Measurements from ENCODE around the gene UNC79.

The UNC79 gene

GRCh38 chr14:93706360-93706955, 275.7 kb downstream of the UNC79 start (continued):
- TF ChIP-seq, protein P1, sequence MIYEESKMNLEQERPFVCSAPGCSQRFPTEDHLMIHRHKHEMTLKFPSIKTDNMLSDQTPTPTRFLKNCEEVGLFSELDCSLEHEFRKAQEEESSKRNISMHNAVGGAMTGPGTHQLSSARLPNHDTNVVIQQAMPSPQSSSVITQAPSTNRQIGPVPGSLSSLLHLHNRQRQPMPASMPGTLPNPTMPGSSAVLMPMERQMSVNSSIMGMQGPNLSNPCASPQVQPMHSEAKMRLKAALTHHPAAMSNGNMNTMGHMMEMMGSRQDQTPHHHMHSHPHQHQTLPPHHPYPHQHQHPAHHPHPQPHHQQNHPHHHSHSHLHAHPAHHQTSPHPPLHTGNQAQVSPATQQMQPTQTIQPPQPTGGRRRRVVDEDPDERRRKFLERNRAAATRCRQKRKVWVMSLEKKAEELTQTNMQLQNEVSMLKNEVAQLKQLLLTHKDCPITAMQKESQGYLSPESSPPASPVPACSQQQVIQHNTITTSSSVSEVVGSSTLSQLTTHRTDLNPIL (CRISPR knock-in tag; IDR thresholded peaks at IDR 0.05; ENCODE audit: low read depth) = no peak
- TF ChIP-seq GLIS3 (CRISPR knock-in tag; IDR thresholded peaks at IDR 0.05) (no peak), ZFP3 (CRISPR knock-in tag; IDR thresholded peaks at IDR 0.05) (no peak), ZNF70 (CRISPR knock-in tag; IDR thresholded peaks at IDR 0.05) (no peak), ZNF8 (CRISPR knock-in tag; IDR thresholded peaks at IDR 0.05) (no peak), SNAI2 (CRISPR knock-in tag; IDR thresholded peaks at IDR 0.05) (no peak)

DNA sequence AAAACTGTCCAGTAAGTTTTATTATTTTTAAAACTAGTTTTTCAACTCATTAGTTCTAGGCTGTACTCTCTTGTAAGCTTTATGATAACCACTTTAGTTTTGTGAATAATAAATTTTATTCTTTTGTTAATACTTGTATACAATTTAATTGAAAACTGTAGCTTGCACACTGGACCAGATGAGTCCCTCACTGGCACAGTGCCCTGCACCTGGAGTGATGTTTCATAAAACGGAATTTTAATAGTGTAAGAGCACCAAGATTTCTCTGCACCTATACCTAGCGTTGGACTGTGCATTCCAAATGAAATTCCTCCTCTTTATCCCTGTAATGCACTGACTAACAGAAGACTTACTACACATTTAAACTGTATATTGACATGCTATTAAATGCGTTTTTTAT, 276.7 kb downstream of the UNC79 start:
- no peak for ATAC-seq
- TF ChIP-seq, protein P2, sequence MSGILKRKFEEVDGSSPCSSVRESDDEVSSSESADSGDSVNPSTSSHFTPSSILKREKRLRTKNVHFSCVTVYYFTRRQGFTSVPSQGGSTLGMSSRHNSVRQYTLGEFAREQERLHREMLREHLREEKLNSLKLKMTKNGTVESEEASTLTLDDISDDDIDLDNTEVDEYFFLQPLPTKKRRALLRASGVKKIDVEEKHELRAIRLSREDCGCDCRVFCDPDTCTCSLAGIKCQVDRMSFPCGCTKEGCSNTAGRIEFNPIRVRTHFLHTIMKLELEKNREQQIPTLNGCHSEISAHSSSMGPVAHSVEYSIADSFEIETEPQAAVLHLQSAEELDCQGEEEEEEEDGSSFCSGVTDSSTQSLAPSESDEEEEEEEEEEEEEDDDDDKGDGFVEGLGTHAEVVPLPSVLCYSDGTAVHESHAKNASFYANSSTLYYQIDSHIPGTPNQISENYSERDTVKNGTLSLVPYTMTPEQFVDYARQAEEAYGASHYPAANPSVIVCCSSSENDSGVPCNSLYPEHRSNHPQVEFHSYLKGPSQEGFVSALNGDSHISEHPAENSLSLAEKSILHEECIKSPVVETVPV (CRISPR knock-in tag; IDR thresholded peaks at IDR 0.05) = no peak
- TF ChIP-seq TOX (CRISPR knock-in tag; IDR thresholded peaks at IDR 0.05; ENCODE audit: borderline replicate concordance) = no peak
- no peak for TF ChIP-seq PPARA (CRISPR knock-in tag; IDR thresholded peaks at IDR 0.05; ENCODE audit: borderline replicate concordance)
- no peak for TF ChIP-seq GLIS3 (CRISPR knock-in tag; IDR thresholded peaks at IDR 0.05)
- no peak for TF ChIP-seq BACH2 (CRISPR knock-in tag; IDR thresholded peaks at IDR 0.05; ENCODE audit: borderline replicate concordance)
- TF ChIP-seq ISL1 (CRISPR knock-in tag; IDR thresholded peaks at IDR 0.05) = no peak
- no peak for TF ChIP-seq OSR1 (CRISPR knock-in tag; IDR thresholded peaks at IDR 0.05)
- no peak for TF ChIP-seq CSDC2 (CRISPR knock-in tag; IDR thresholded peaks at IDR 0.05)
- no peak for TF ChIP-seq ESRRG (CRISPR knock-in tag; IDR thresholded peaks at IDR 0.05)

DNA sequence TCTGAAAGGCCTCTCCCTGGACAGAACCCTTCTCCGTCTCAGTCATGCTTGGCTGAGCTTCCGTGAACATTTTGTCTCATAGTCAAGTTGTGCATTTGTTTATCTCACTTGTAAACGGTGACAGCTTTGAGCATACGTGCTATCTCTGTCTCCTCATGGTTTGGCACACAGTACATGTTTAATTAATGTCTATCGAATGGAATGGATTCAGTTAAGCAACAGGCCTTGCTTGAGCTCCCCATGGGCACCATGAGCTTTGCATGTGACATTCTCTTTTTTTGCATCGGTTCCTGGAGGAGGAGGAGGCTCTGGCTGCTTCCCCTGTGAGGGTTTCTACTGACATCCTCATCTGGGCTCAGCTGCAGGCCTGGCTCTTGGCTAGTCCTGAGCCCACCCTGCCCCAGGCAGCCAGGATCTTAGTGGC, 277.6 kb downstream of the UNC79 start:
- no peak for ATAC-seq
- TF ChIP-seq SNAI2 (CRISPR knock-in tag; IDR thresholded peaks at IDR 0.05) (no peak), ZNF8 (CRISPR knock-in tag; IDR thresholded peaks at IDR 0.05) (no peak), BACH2 (CRISPR knock-in tag; IDR thresholded peaks at IDR 0.05; ENCODE audit: borderline replicate concordance) (no peak), TOX (CRISPR knock-in tag; IDR thresholded peaks at IDR 0.05; ENCODE audit: borderline replicate concordance) (no peak), GLIS3 (CRISPR knock-in tag; IDR thresholded peaks at IDR 0.05) (no peak), ZFP30 (CRISPR knock-in tag; IDR thresholded peaks at IDR 0.05) (no peak), PPARA (CRISPR knock-in tag; IDR thresholded peaks at IDR 0.05; ENCODE audit: borderline replicate concordance) (no peak), RARB (CRISPR knock-in tag; IDR thresholded peaks at IDR 0.05) (no peak), ZC3H10 (CRISPR knock-in tag; IDR thresholded peaks at IDR 0.05) (no peak), POU6F1 (CRISPR knock-in tag; IDR thresholded peaks at IDR 0.05; ENCODE audit: borderline replicate concordance, low read depth) (no peak), ISL1 (CRISPR knock-in tag; IDR thresholded peaks at IDR 0.05) (no peak), ZNF565 (CRISPR knock-in tag; conservative IDR thresholded peaks at IDR 0.05; ENCODE audit: low read depth) (no peak), ARNTL (CRISPR knock-in tag; IDR thresholded peaks at IDR 0.05; ENCODE audit: borderline replicate concordance, low read depth) (no peak), ZFP3 (CRISPR knock-in tag; IDR thresholded peaks at IDR 0.05) (no peak)
- TF ChIP-seq, protein P3, sequence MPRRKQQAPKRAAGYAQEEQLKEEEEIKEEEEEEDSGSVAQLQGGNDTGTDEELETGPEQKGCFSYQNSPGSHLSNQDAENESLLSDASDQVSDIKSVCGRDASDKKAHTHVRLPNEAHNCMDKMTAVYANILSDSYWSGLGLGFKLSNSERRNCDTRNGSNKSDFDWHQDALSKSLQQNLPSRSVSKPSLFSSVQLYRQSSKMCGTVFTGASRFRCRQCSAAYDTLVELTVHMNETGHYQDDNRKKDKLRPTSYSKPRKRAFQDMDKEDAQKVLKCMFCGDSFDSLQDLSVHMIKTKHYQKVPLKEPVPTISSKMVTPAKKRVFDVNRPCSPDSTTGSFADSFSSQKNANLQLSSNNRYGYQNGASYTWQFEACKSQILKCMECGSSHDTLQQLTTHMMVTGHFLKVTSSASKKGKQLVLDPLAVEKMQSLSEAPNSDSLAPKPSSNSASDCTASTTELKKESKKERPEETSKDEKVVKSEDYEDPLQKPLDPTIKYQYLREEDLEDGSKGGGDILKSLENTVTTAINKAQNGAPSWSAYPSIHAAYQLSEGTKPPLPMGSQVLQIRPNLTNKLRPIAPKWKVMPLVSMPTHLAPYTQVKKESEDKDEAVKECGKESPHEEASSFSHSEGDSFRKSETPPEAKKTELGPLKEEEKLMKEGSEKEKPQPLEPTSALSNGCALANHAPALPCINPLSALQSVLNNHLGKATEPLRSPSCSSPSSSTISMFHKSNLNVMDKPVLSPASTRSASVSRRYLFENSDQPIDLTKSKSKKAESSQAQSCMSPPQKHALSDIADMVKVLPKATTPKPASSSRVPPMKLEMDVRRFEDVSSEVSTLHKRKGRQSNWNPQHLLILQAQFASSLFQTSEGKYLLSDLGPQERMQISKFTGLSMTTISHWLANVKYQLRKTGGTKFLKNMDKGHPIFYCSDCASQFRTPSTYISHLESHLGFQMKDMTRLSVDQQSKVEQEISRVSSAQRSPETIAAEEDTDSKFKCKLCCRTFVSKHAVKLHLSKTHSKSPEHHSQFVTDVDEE (CRISPR knock-in tag; IDR thresholded peaks at IDR 0.05) = no peak
- TF ChIP-seq, protein P1 (CRISPR knock-in tag; IDR thresholded peaks at IDR 0.05; ENCODE audit: low read depth) = no peak
- TF ChIP-seq, protein P4, sequence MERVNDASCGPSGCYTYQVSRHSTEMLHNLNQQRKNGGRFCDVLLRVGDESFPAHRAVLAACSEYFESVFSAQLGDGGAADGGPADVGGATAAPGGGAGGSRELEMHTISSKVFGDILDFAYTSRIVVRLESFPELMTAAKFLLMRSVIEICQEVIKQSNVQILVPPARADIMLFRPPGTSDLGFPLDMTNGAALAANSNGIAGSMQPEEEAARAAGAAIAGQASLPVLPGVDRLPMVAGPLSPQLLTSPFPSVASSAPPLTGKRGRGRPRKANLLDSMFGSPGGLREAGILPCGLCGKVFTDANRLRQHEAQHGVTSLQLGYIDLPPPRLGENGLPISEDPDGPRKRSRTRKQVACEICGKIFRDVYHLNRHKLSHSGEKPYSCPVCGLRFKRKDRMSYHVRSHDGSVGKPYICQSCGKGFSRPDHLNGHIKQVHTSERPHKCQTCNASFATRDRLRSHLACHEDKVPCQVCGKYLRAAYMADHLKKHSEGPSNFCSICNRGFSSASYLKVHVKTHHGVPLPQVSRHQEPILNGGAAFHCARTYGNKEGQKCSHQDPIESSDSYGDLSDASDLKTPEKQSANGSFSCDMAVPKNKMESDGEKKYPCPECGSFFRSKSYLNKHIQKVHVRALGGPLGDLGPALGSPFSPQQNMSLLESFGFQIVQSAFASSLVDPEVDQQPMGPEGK (CRISPR knock-in tag; IDR thresholded peaks at IDR 0.05; ENCODE audit: borderline replicate concordance) = no peak
